DMS153 treated with DMSO at 0.1 percent for 48 hours (cell line): Measurements from ENCODE around the gene SLC30A1.
"Not testable (repeated sequence)": the region's sequence is repeated elsewhere in the genome, so short reads cannot be mapped to it uniquely, and the experiment has no call there.

ENCODE experiments used
- DNase-seq: peaks from one replicate; lab custom pipeline; 2025; ENCODE audit not compliant: unreplicated experiment; lab: John Stamatoyannopoulos, UW

SLC30A1 gene

GRCh38 chr1:211549092-211549711 is 29.8 kb downstream of the SLC30A1 start:
- DNase-seq: no peak

- no peak for DNase-seq
Observed at GRCh38 chr1:211548321-211549091, 30.5 kb downstream of the SLC30A1 start.

DNA sequence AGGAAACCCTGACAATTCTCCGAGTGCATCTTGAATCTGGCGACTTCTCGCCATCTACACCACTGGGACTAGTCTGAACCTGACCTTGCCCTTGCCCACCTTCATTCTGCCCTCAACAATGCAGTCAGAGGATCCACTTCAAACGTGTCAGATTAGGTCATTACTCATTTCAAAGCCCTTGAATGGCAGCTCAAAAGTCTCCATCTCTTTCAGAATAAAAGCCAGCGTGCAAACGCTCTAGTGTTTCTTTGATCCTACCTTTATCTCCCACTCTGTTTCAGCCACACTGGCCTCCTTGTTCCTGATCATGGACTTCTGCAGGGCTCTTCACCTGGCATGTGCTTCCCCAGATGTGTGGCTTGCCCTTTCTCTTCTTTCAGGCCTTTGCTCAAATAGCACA is 31.3 kb downstream of the SLC30A1 start:
- no peak for DNase-seq

- DNase-seq: no peak
Observed at GRCh38 chr1:211546543-211546942, 32.4 kb downstream of the SLC30A1 start.

DNA sequence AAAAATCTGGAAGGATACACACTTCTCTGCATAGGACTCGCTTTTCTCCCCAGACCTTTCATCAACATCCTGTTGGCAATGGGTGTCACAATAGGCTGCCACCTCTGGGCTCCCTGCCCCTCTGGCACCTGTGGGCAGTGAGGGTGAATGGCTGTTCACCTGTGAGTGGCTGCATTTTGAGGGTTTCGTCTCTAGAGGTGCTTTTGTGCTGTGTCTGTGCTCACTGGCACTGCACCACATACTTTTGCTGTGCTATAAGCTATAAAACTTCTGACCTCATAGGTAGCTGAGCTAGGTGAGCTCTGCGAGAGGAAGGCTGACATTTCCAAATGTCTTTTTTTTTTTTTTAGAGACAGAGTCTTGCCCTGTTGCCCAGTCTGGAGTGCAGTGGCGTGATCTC is 35.9 kb downstream of the SLC30A1 start:
- no peak for DNase-seq

GRCh38 chr1:211541720-211542477 is 37.1 kb downstream of the SLC30A1 start:
- no peak for DNase-seq

- no peak for DNase-seq
Observed at GRCh38 chr1:211541278-211541677, 37.7 kb downstream of the SLC30A1 start.

- not testable (repeated sequence) for DNase-seq
Observed at GRCh38 chr1:211540824-211541223, 38.1 kb downstream of the SLC30A1 start.

GRCh38 chr1:211538287-211538686 is 40.7 kb downstream of the SLC30A1 start:
- no peak for DNase-seq

DNA sequence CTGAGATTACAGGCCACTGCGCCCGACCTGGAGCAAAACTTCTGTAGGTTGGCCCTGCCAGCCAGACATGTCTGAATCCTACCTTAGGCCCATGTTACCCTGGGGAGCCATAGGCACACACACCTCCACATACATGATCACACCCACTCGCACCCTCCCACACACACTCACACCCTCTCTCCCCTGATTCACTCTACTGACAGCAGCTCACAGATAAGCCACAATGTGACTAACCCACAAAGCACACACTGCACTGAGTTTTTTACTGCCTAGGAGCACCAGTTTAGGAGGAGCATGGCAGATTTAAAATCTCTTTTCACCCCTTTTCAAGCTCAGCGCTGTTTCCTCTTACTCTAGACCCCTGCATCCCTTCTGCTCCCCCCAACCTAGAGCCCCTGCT is 41.7 kb downstream of the SLC30A1 start:
- no peak for DNase-seq

DNA sequence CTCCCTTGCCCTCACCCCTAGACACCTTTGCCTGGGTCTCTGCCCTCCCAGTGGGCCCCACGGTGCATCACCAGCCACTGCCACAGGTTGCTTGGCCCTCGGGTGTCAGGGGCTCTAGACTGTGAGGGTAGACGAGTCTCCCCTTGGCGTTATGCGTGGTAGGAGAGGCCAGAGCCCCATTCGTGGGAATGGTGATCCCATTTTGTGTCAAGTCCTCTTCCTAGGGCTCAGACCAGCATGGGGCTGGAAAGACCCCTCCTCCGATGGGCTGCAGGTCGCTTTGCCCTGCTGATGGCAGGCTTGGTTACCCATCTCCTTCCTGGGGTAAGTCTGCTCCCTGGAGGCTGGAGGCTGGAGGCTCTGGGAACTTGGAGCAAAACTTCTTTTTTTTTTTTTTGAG is 42.4 kb downstream of the SLC30A1 start:
- DNase-seq: no peak

DNA sequence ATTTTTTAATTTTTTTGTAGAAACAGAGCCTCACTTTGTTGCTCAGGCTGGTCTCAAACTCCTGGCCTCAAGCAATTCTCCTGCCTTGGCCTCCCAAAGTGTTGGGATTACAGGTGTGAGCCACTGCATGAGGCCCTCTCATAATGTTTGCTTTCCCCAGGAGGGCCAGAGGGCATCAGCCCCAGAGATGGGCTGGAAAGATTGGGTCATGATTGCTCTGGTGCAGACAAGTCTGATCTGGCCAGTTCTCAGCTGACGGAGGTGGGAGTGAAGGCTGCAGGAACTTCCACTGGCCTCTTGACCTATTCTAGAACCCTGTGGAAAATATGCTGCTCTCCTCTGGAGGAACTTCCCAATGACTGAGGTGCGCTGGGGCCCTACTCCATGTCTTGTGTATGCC is 43.6 kb downstream of the SLC30A1 start:
- DNase-seq: no peak

GRCh38 chr1:211534545-211535291 is 44.2 kb downstream of the SLC30A1 start:
- no peak for DNase-seq

DNA sequence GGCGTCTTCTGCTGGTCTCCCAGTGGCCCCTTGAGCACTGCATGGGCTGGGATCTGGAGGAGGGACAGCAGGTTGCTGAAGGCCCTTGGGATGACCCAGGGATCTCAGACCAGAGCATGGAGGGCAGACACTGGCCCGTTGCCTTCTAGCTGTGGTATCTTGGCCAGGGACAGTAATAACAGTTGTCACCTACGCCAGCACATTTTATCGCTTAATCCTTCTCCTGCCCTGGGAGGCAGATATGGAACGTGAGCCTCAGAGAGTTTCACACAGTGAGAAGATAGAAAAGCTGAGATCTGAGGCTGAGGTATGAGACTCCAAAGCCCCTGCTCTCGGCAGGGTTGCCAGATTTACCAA is 46.9 kb downstream of the SLC30A1 start:
- no peak for DNase-seq

GRCh38 chr1:211531194-211532087 is 47.5 kb downstream of the SLC30A1 start:
- DNase-seq: no peak

GRCh38 chr1:211530102-211530501 is 48.9 kb downstream of the SLC30A1 start:
- no peak for DNase-seq

- DNase-seq: no peak
Observed at GRCh38 chr1:211529453-211529852, 49.5 kb downstream of the SLC30A1 start.

- DNase-seq: no peak
Observed at GRCh38 chr1:211529011-211529410, 50.0 kb downstream of the SLC30A1 start.

DNA sequence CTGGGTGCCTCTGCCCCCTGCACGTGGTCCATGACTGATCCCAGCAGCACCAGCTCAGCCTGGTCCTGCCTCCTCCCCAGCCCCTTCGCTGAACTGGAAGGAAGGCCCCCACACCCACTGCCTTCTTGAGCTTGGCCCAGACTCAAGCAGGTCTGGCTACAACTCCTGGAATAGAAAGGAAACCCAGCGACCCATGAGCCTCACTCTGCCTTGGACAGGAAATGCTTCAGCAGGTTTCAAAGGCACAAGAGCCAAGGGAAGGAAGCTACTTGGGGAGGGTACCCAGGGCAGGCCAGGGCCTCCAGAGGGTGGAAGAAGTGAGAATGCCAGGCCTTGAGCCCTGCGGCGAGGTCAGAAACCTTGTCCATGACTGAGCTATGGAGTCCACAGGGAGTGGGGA is 51.1 kb downstream of the SLC30A1 start:
- DNase-seq: no peak

DNA sequence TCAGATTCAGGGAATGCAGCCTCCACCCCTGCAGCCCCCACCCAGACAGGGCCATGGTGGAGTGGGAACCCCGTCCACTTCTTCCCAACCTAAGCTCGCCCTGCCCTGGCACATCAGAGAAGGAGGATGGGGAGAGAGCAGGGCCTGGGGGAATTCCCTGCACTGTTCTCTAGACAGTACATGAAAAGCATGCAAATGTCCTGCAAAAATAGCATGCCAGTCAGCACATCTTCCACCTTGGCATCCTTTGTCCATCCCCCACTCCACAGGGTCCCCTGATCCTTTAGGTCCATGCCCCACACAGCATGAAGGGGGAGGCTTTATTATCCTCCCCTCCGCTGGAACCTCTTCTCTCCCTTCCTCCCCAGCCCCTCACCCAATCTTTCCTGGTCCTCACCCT is 52.0 kb downstream of the SLC30A1 start:
- DNase-seq: no peak
